ENCODE data around the gene PLD1.

Gene PLD1

DNA sequence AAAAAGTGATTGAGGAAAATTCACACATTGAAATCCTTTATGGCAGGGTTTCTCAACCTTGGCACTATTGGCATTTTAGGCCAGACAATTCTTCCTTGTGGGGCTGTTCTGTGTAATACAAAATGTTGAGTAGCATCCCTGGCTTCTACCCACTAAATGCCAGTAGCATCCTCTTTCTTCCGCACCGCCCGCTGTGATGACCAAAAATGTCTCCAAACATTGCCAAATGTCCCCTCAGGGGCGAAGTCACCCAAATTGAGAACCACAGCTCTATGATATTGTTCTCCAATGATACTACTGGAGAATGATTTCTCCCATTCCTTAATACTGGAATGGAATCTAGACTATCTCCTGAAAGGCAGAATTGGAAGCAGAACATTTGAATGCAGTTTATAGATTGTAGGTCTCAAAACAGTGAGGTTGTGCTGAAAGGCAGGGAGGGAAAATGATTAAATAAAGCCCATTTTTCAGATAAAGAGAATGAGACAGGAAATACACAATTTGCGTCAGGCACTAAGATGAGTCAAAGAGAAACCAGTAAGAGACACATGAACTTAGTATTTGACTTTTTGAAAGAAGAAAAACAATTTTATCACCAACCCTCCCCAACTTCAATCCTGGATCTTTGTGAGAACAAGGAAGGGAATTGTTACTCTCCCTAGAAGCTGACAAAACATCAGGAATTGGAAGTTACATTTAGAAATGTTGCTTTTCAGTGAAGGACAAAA, 248.5 kb downstream of the PLD1 start:
- no peak for DNase-seq (ENCODE audit: low read depth)

DNA sequence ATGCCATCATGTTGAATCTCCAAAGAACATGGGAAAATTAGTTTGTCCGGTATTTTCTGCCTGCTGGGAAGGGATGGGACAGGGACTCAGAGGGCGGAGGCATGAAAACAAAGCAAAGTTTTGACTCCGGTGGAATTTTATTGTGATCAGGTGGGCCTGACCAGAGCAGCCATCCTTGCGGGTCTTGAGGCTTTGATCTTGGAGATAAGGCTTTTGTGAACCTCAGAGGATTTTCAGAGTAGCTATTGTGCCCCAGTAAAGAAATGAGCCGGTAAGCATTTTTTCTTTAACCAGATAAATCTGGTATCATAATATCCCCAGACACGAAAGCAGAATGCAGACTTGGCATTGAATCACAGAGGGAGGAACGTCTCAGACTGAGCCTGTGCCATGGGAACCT, 250.7 kb downstream of the PLD1 start:
- no peak for DNase-seq (ENCODE audit: low read depth)

DNA sequence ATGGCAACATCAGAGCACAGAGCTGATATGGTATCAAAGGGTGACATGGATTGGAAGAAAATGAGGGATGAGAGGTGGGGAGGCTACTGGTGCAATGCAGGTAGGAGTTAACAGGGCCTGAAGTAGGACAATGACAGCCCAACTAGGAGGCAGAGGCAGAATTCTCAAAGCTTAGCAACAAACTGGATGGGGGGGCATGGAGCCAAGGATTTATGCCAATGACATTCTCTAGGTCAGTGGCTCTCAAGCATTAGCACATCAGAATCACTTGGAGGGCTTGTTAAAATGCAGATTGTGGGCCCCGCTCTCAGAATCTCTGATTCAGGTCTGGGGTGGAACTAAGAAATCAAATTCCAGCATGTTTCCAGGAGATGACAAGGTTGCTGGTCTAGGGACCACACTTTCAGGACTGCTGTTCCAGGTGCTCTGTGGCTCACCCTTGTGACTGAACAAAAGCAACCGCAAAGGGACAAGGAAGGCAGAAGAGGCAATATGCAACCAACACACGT, 252.0 kb downstream of the PLD1 start:
- DNase-seq (ENCODE audit: low read depth): no peak

DNA sequence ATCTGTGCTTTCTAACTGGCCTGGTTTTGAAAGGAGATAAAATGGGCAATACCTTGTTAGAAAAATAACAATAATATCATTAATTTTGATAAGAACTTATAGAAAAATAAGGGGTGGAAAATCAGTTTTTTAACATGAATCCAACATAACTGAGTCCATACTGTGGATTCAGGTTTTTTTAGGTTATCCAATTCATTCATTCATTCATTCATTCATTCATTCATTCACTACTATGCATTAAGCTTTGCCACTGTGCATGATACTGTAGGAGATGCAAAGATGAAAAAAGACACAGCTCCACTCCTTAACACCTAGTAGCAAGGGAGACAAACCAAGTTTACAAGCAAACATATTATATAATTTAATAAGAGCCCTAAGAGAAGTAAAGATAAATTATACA, 253.1 kb downstream of the PLD1 start:
- DNase-seq (ENCODE audit: low read depth): no peak

DNA sequence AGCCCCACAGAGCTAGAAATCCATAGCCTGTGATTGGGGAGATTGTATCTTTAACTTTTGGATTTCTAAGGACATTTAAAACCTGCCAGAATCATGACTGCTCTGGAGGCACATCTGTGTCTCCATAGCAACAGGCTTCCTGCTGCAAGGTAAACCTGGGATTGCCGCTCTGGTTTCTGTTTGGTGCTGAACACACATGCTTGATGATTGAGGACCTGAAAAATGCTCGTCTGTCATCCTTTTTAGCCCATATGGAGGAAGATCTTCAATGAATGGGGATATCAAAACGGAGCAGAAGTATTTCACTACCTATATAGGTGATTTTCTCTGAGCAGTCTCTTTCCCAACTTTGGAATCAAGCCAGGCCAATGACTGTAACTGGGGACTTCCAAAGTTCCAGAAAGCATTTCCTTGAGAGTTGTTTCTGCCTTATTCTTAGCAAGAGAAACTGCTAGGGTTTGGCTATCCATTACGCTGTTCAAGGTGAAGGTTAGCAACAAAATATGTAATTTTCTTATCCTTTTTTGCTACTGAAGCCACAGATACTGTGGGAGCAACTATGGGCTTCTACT, 253.6 kb downstream of the PLD1 start:
- no peak for DNase-seq (ENCODE audit: low read depth)

DNA sequence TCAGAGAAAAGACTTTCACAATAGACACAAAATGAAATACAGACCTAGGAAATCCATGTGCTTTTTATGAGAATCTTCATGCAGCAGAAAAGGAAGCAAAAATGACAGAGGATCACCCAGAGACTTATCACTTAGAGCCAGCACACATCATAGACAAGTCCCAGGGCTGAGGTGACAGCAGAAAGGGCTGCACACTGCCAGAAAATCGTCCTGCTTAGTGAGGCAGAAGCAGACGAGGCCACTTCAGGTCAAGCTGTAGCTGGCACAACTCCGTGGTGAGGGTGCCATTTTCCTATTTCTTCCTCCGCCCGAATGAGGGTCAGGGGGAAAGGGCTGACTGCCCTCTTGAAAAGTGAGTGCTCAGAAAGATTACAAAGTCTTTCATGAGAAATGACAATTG, 254.1 kb downstream of the PLD1 start:
- DNase-seq (ENCODE audit: low read depth): no peak

DNA sequence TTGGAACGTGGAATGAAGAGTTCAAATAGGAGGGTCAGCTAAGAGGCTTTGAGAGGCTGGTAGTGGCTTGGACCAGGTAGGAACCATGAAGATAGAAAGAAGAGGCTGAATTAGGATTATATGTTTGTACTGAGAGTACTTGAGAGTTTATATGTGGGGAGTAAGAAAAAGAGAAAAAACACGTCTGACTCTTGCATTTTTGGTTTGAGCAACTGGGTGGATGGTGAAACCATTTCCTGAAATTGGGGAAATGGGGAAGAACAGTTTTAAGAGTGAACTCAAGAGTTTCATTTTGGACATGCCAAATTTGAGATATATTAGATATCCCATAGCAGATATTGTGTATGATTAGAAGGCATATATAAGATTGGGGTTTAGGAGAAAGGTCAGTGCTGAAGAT, 257.2 kb downstream of the PLD1 start:
- no peak for DNase-seq (ENCODE audit: low read depth)

DNA sequence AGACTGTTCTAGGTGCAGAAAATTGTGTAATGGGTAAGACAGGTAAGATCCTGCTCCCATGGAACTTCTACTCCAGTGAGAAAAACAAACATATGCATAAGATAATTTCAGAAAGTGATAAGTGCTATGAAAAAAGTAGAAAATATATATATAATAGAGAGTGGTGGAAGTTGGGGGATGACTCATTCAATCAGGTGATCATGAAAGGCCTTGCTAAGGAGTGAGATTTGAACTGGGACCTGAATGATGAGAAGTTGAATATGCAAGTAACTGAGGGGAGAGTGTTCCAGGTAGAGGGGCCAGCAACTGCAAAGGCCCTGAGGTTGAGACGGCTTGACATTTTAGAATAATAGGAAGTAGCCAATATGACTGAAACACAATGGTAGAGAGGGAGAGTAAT, 257.8 kb downstream of the PLD1 start:
- DNase-seq (ENCODE audit: low read depth): no peak

DNA sequence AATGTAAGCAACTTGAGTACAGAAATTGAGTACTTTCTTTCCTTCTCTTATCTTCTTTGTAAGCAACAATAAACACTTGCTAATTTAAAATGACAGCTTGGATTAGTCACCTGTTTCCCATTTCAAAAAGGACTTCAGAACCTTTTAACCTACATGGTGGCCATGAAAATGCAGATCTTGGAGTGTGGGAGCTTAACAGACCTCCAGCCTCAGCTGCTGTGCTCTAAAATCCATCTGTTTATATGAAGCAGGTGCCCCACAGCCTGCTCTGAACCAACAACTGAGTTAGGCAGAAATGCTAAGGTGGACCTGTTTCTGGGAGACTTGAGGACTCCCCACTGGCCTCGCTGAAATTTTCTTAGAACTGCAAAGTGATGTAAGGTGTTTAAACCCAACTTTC, 259.0 kb downstream of the PLD1 start:
- no peak for DNase-seq (ENCODE audit: low read depth)

Data from T-helper 22 cell (primary cell).